C4-2B (cell line): ENCODE data around the gene EPN3.

ENCODE experiments used
- CTCF ChIP-seq: fragments of 450-650 bp; conservative IDR thresholded peaks from 2 replicates; pipeline ENCODE4 v1.5.1; 2017; ENCODE audit warnings: mild to moderate bottlenecking
- ZFX ChIP-seq: fragments of 450-650 bp; IDR thresholded peaks from 2 replicates; pipeline ENCODE4 v1.6.1; 2017

DNA sequence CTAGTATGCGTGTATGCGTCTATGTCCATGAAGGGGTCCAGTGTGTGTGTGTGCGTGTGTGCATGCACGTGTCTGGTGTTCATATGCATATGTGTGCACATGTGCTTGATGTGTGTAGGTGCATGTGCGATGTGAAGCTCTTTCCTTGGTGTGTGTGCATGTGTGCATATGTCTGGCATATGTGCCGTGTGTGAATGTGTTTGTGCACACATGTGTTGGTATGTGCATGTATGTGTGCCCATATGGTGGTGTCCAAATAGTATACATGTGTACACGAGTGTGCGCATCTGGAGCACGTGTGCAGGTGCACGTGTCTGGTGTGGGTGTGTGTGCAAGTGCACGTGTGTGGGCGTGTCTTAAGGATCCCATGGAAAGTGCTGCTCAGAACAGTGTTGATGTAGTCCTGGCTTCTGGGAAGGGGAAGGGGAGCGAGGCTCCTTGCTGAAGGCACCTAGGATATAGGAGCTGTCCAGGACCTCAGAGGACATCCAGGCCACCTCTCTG lies 45.0 kb downstream of the EPN3 start:
- TF ChIP-seq CTCF, result no peak
- no peak for TF ChIP-seq ZFX
